GM12874 (cell line): ENCODE data around the gene MOBP.

ENCODE experiments used
- CTCF ChIP-seq: IDR thresholded peaks from 2 replicates; pipeline ENCODE4 v1.5.1; 2011; ENCODE audit warnings: low read depth, mild to moderate bottlenecking, control low read depth, low read length, moderate library complexity; ENCODE audit not compliant: insufficient read depth

MOBP gene

GRCh38 chr3:39501059-39501458, 33.6 kb downstream of the MOBP start:
- no peak for TF ChIP-seq CTCF

- TF ChIP-seq CTCF: no peak
These were observed 34.7 kb downstream of the MOBP start for GRCh38 chr3:39501968-39502837.

GRCh38 chr3:39502838-39503145, 35.3 kb downstream of the MOBP start:
- no peak for TF ChIP-seq CTCF

GRCh38 chr3:39505866-39506742, 38.6 kb downstream of the MOBP start:
- no peak for TF ChIP-seq CTCF

- TF ChIP-seq CTCF: no peak
These were observed 39.4 kb downstream of the MOBP start for GRCh38 chr3:39506863-39507262.

GRCh38 chr3:39513791-39514369, 46.4 kb downstream of the MOBP start:
- no peak for TF ChIP-seq CTCF
